ENCODE measurements around the gene SLC8A1.

GRCh38 chr2:40450066-40450795 is 1.7 kb downstream of the SLC8A1 start:
- TF ChIP-seq CTCF (IDR thresholded peaks at IDR 0.05) (no peak), POLR2AphosphoS5 (IDR thresholded peaks at IDR 0.05) (no peak)
